Measurements from ENCODE around the gene TCF4. TPM values are rescaled to one million over a fixed set of nuclear protein-coding genes. Genes with fewer than 3 reads are reported as not detected.

TCF4 gene
- total and polyA plus RNA-seq, 2 donors (not counting 1 experiment from before 2014, with no cell fraction given), result 68.5 to 353 TPM

- H3K79me2 ChIP-seq (ENCODE audit: control insufficient read depth, insufficient read depth, low read length), result no peaks in the 10 kb centered on the region
- TF ChIP-seq EZH2 (IDR thresholded peaks at IDR 0.05; ENCODE audit: borderline replicate concordance, insufficient read depth, low read depth, low read length, poor library complexity, severe bottlenecking) (no peak), CTCF (IDR thresholded peaks at IDR 0.05) (no peak)
- no peak overlapping the region for H3K4me2 ChIP-seq (replicated peaks; ENCODE audit: low read depth, low read length, poor library complexity, severe bottlenecking)
- H3K36me3 ChIP-seq (replicated peaks in 1 of 2; ENCODE audit: control extremely low read depth in 1 of 2, control insufficient read depth in 1 of 2, extremely low read depth in 1 of 2, insufficient read depth in 2 of 2, low read length in 1 of 2), result no peaks in the 10 kb centered on the region
- DNase-seq (no peak), ATAC-seq (ENCODE audit: low read depth) (no peak)
- no peak overlapping the region for H3K27ac ChIP-seq (ENCODE audit: low read length in 2 of 2)
- H3K9me3 Mint-ChIP-seq (ENCODE audit: insufficient read depth), result no peaks in the 10 kb centered on the region
- H3K4me1 Mint-ChIP-seq, result no peaks in the 10 kb centered on the region
- no peaks in the 10 kb centered on the region for H3K4me1 ChIP-seq (ENCODE audit: control insufficient read depth in 2 of 2, insufficient read depth in 2 of 2, low read length in 2 of 2)
- peaks cover 23% of the 10 kb centered on the region for H3K27me3 Mint-ChIP-seq
- no peak overlapping the region for H3K4me3 Mint-ChIP-seq
- H3K27ac Mint-ChIP-seq, result no peak overlapping the region
- H2AFZ ChIP-seq (ENCODE audit: insufficient read depth, low read depth, low read length, poor library complexity, severe bottlenecking), result no peak overlapping the region
- no peak overlapping the region for H3K9ac ChIP-seq (ENCODE audit: low read length)
- H3K9me3 ChIP-seq (ENCODE audit: control extremely low read depth in 1 of 3, control insufficient read depth in 2 of 3, insufficient read depth in 1 of 3, low read length in 2 of 3), result no peaks in the 10 kb centered on the region
- CTCF ChIA-PET, result no interaction called here
- no peak overlapping the region for H3K4me3 ChIP-seq (ENCODE audit: control extremely low read depth in 1 of 5, extremely low read depth in 1 of 5, insufficient read depth in 1 of 5, low read depth in 2 of 5, low read length in 4 of 5)
- intact Hi-C loops (cut with micrococcal nuclease), result no loop called here
- POLR2A ChIA-PET, result no interaction called here
- peaks cover 0 to 4% (median 0%) of the 10 kb centered on the region in 4 experiments for H3K27me3 ChIP-seq (replicated peaks in 1 of 4; ENCODE audit: control extremely low read depth in 1 of 4, control insufficient read depth in 3 of 4, insufficient read depth in 4 of 4, low read length in 3 of 4)
- no peaks in the 10 kb centered on the region for H4K20me1 ChIP-seq (ENCODE audit: control insufficient read depth, insufficient read depth, low read length, poor library complexity, severe bottlenecking)
- WGBS (ENCODE audit: insufficient coverage), result 100% methylated on average over 1 of the region's 1 CpG
These were observed 402.6 kb downstream of the TCF4 start for GRCh38 chr18:55185391-55185790.

- Mint-ChIP-seq H3K4me1 (no peaks in the 10 kb centered on the region), H3K9me3 (ENCODE audit: insufficient read depth) (peaks cover 3% of the 10 kb centered on the region), H3K27me3 (peaks cover 11% of the 10 kb centered on the region), H3K27ac (no peak overlapping the region), H3K4me3 (no peak overlapping the region)
- no peak overlapping the region for H3K27ac ChIP-seq (ENCODE audit: low read length in 2 of 2)
- no peak overlapping the region for H2AFZ ChIP-seq (ENCODE audit: insufficient read depth, low read depth, low read length, poor library complexity, severe bottlenecking)
- DNase-seq (no peak), ATAC-seq (ENCODE audit: low read depth) (no peak)
- H3K9me3 ChIP-seq (ENCODE audit: control extremely low read depth in 1 of 3, control insufficient read depth in 2 of 3, insufficient read depth in 1 of 3, low read length in 2 of 3), result peaks cover 0 to 2% (median 0%) of the 10 kb centered on the region in 3 donors
- H3K79me2 ChIP-seq (ENCODE audit: control insufficient read depth, insufficient read depth, low read length), result no peaks in the 10 kb centered on the region
- no peak overlapping the region for H3K9ac ChIP-seq (ENCODE audit: low read length)
- ChIA-PET POLR2A (no interaction called here), CTCF (no interaction called here)
- H3K27me3 ChIP-seq (replicated peaks in 1 of 4; ENCODE audit: control extremely low read depth in 1 of 4, control insufficient read depth in 3 of 4, insufficient read depth in 4 of 4, low read length in 3 of 4), result no peaks in the 10 kb centered on the region
- no peak overlapping the region for H3K4me3 ChIP-seq (ENCODE audit: control extremely low read depth in 1 of 5, extremely low read depth in 1 of 5, insufficient read depth in 1 of 5, low read depth in 2 of 5, low read length in 4 of 5)
- H3K4me2 ChIP-seq (replicated peaks; ENCODE audit: low read depth, low read length, poor library complexity, severe bottlenecking), result no peak overlapping the region
- H4K20me1 ChIP-seq (ENCODE audit: control insufficient read depth, insufficient read depth, low read length, poor library complexity, severe bottlenecking), result no peaks in the 10 kb centered on the region
- no peaks in the 10 kb centered on the region for H3K36me3 ChIP-seq (replicated peaks in 1 of 2; ENCODE audit: control extremely low read depth in 1 of 2, control insufficient read depth in 1 of 2, extremely low read depth in 1 of 2, insufficient read depth in 2 of 2, low read length in 1 of 2)
- intact Hi-C loops (cut with micrococcal nuclease), result no loop called here
- H3K4me1 ChIP-seq (ENCODE audit: control insufficient read depth in 2 of 2, insufficient read depth in 2 of 2, low read length in 2 of 2), result no peaks in the 10 kb centered on the region
- TF ChIP-seq CTCF (IDR thresholded peaks at IDR 0.05) (no peak), EZH2 (IDR thresholded peaks at IDR 0.05; ENCODE audit: borderline replicate concordance, insufficient read depth, low read depth, low read length, poor library complexity, severe bottlenecking) (no peak)
These were observed 408.2 kb downstream of the TCF4 start for GRCh38 chr18:55179835-55180234.

All from B cell (primary cell).